B cell (primary cell): Measurements from ENCODE around the gene OR52E5. TPM values are rescaled to one million over a fixed set of nuclear protein-coding genes. Genes with fewer than 3 reads are reported as not detected.

Experiments used
- ATAC-seq: fragments of 200-7000 bp; cut with Tn5 transposase; one replicate; pipeline ENCODE4 v1.10.0; 2021; ENCODE audit warnings: low read depth, mild to moderate bottlenecking, moderate number of reproducible peaks, moderate library complexity
- CTCF ChIA-PET: fragments of 350-600 bp; sonication (Branson Sonifier 250); formaldehyde crosslinking; loops from one replicate; lab custom pipeline; 2021; ENCODE audit warnings: antibody characterized with exemption, inconsistent platforms; lab: Charles Lee
- POLR2A ChIA-PET: fragments of 350-600 bp; sonication (Branson Sonifier 250); formaldehyde crosslinking; loops from one replicate; lab custom pipeline; 2021; ENCODE audit warnings: antibody characterized with exemption; lab: Charles Lee
- DNase-seq: peaks from one replicate; pipeline ENCODE4 v3.0.0; 2013
- H2AFZ ChIP-seq: 2 replicates; pipeline ENCODE4 v1.6.1; 2012; ENCODE audit warnings: mild to moderate bottlenecking, low read depth, low read length; ENCODE audit not compliant: insufficient read depth, poor library complexity, severe bottlenecking
- H3K27ac ChIP-seq, 2 donors: 1 replicate in 1 of 2; 2 replicates in 1 of 2; pipeline ENCODE4 v1.5.1; 2012 to 2013; ENCODE audit warnings: low read length in 2 of 2, mild to moderate bottlenecking in 2 of 2, moderate library complexity in 1 of 2
- H3K27me3 ChIP-seq, 4 experiments: fragments of 200-600 bp in 1 of 4; sonication (generic) in 1 of 4; replicated peaks in 1 of 4; 1 replicate in 2 of 4; 2 replicates in 2 of 4; pipeline versions ENCODE4 v1.6.1 to v1.7.0; 2013 to 2016; ENCODE audit warnings: low read length in 3 of 4, mild to moderate bottlenecking in 2 of 4, mixed read lengths in 1 of 4, moderate library complexity in 1 of 4; ENCODE audit not compliant: insufficient read depth in 4 of 4, control insufficient read depth in 3 of 4; ENCODE audit errors: control extremely low read depth in 1 of 4
- H3K36me3 ChIP-seq, 2 experiments: replicated peaks in 1 of 2; 1 replicate in 1 of 2; 2 replicates in 1 of 2; pipeline versions ENCODE4 v1.6.1 to v1.7.1; 2013; ENCODE audit warnings: low read length in 1 of 2; ENCODE audit not compliant: insufficient read depth in 2 of 2, control insufficient read depth in 1 of 2; ENCODE audit errors: control extremely low read depth in 1 of 2, extremely low read depth in 1 of 2
- H3K4me1 ChIP-seq, 2 donors: fragments of 200-600 bp in 1 of 2; sonication (generic) in 1 of 2; 1 replicate in 1 of 2; 2 replicates in 1 of 2; pipeline versions ENCODE4 v1.5.1 to v1.6.1; 2013 to 2017; ENCODE audit warnings: low read length in 2 of 2; ENCODE audit not compliant: control insufficient read depth in 2 of 2, insufficient read depth in 2 of 2
- H3K4me2 ChIP-seq: replicated peaks from 2 replicates; pipeline ENCODE3; 2012; ENCODE audit warnings: mild to moderate bottlenecking, low read depth, low read length; ENCODE audit not compliant: poor library complexity, severe bottlenecking
- H3K4me3 ChIP-seq, 5 experiments: fragments of 200-600 bp in 1 of 5; sonication (generic) in 1 of 5; 1 replicate in 3 of 5; 2 replicates in 2 of 5; pipeline versions ENCODE4 v1.5.1 to v1.7.0; 2011 to 2016; ENCODE audit warnings: low read length in 4 of 5, mild to moderate bottlenecking in 4 of 5, low read depth in 2 of 5, control low read depth in 1 of 5, moderate library complexity in 1 of 5; ENCODE audit not compliant: insufficient read depth in 1 of 5; ENCODE audit errors: control extremely low read depth in 1 of 5, extremely low read depth in 1 of 5
- H3K79me2 ChIP-seq: fragments of 200-600 bp; sonication (generic); one replicate; pipeline ENCODE4 v1.6.0; 2016; ENCODE audit warnings: low read length; ENCODE audit not compliant: control insufficient read depth, insufficient read depth
- H3K9ac ChIP-seq: fragments of 200-600 bp; sonication (generic); 2 replicates; pipeline ENCODE4 v1.6.1; 2017; ENCODE audit warnings: mild to moderate bottlenecking, low read length, moderate library complexity
- H3K9me3 ChIP-seq, 3 donors: one replicate each; pipeline versions ENCODE4 v1.6.1 to v1.7.1; 2013; ENCODE audit warnings: low read length in 2 of 3; ENCODE audit not compliant: control insufficient read depth in 2 of 3, insufficient read depth in 1 of 3; ENCODE audit errors: control extremely low read depth in 1 of 3
- H4K20me1 ChIP-seq: 2 replicates; pipeline ENCODE4 v1.6.0; 2012; ENCODE audit warnings: mild to moderate bottlenecking, low read length; ENCODE audit not compliant: insufficient read depth, control insufficient read depth, poor library complexity, severe bottlenecking
- H3K27ac Mint-ChIP-seq: one replicate; pipeline ENCODE4 v1.8.0; 2021; ENCODE audit warnings: mixed read lengths
- H3K27me3 Mint-ChIP-seq: one replicate; pipeline ENCODE4 v1.8.0; 2021; ENCODE audit warnings: mixed read lengths
- H3K4me1 Mint-ChIP-seq: one replicate; pipeline ENCODE4 v1.8.0; 2021; ENCODE audit warnings: mixed read lengths
- H3K4me3 Mint-ChIP-seq: one replicate; pipeline ENCODE4 v1.8.0; 2021; ENCODE audit warnings: mixed read lengths
- H3K9me3 Mint-ChIP-seq: one replicate; pipeline ENCODE4 v1.8.0; 2022; ENCODE audit warnings: mixed read lengths; ENCODE audit not compliant: insufficient read depth
- CTCF ChIP-seq: fragments of 200-600 bp; IDR thresholded peaks from one replicate; pipeline ENCODE4 v1.8.0; 2022; ENCODE audit warnings: antibody characterized with exemption, mild to moderate bottlenecking
- EZH2 ChIP-seq: IDR thresholded peaks from 2 replicates; pipeline ENCODE4 v1.6.1; 2012; ENCODE audit warnings: borderline replicate concordance, low read depth, mild to moderate bottlenecking, moderate library complexity, low read length; ENCODE audit not compliant: insufficient read depth, poor library complexity, severe bottlenecking
- WGBS: methylation state at CpG from one replicate; pipeline ENCODE4 v1.1.5; 2013; ENCODE audit warnings: missing lambda C conversion rate; ENCODE audit not compliant: insufficient coverage; 5-methylcytosine and 5-hydroxymethylcytosine counted together
- intact Hi-C: fragments of 100-400 bp; cut with micrococcal nuclease; formaldehyde crosslinking; loops from one replicate; pipeline ENCODE4 v1.10.0; 2022
- polyA minus RNA-seq: library from RNA; depleted of rRNA, polyadenylated mRNA; stranded (reverse); fragments of >200 nt; gene quantifications from 2 replicates; pipeline ENCODE4 v1.2.3, GENCODE V29; 2012
- polyA plus RNA-seq: library from polyadenylated mRNA; depleted of rRNA; stranded (reverse); fragments of >200 nt; gene quantifications from 2 replicates; pipeline ENCODE4 v1.2.3, GENCODE V29; 2012
- total RNA-seq, 2 donors: library from RNA; stranded (reverse); fragments of 120-200 nt in 1 of 2; gene quantifications; 1 replicate in 1 of 2; 2 replicates in 1 of 2; pipeline versions ENCODE4 v1.2.3 to v1.2.4, GENCODE V29; 2013 to 2022

Gene OR52E5
- total RNA-seq (not detected in 2 replicates), polyA plus RNA-seq (not detected in 2 replicates), polyA minus RNA-seq (not detected in 2 replicates)
- not detected for total RNA-seq (2013)

DNA sequence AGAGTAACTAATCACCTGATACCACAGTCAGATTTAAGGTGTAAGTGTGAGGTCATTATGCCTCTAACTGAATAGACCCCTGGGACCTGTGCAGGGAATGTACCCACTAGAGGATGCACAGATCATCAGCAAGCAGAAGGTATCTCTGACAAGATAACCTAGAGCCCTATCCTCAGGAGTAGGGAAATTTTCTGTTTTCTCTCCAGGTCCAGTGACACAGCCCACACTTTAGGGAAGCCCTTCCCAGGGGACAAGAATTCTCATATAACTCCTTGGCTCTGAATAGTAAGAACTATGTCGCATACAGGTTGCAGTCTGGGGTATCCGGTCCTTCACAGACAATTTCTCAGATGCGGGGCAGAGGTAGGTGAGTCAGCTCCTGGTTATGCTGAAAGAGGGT is at the start of gene OR52E5:
OR52E5 (plus strand) TSS at position 301 of the 400 bp plus-strand sequence. CDS start 7,569 bp downstream, outside the sequence.
- Mint-ChIP-seq H3K9me3 (no peaks in the 10 kb centered on the region), H3K27ac (no peak within 1 kb of the TSS), H3K4me1 (no peaks in the 10 kb centered on the region), H3K27me3 (no peaks in the 10 kb centered on the region), H3K4me3 (no peak within 1 kb of the TSS)
- ChIA-PET CTCF (interaction anchor here (1.2 kb wide), 1 partner anchor 11 kb away, joined by 3 read pairs; no protein-coding TSS in a partner anchor), POLR2A (no interaction called here)
- no peak for ATAC-seq
- Histone ChIP-seq H3K4me3 (no peak within 1 kb of the TSS), H3K79me2 (no peaks in the 10 kb centered on the region), H3K36me3 (no peaks in the 10 kb centered on the region), H3K4me1 (no peaks in the 10 kb centered on the region), H4K20me1 (no peaks in the 10 kb centered on the region), H3K9me3 (no peaks in the 10 kb centered on the region), H3K4me2 (no peak within 1 kb of the TSS), H2AFZ (no peak within 1 kb of the TSS), H3K9ac (no peak within 1 kb of the TSS), H3K27ac (no peak within 1 kb of the TSS), H3K27me3 (peaks cover 0 to under 1% (median 0%) of the 10 kb centered on the region in 4 experiments)
- intact Hi-C loops = loop anchor here (10.0 kb wide), 1 partner anchor 288 kb away; no protein-coding TSS in a partner anchor
- 92% methylated on average over 3 of the region's 3 CpGs for WGBS
- DNase-seq = no peak
- TF ChIP-seq CTCF (no peak), EZH2 (no peak)

- Histone ChIP-seq H4K20me1 (no peaks in the 10 kb centered on the region), H3K36me3 (no peaks in the 10 kb centered on the region), H3K9ac (no peak overlapping the region), H3K79me2 (no peaks in the 10 kb centered on the region), H3K4me1 (no peaks in the 10 kb centered on the region), H3K4me3 (no peak overlapping the region), H2AFZ (no peak overlapping the region), H3K4me2 (no peak overlapping the region), H3K27ac (no peak overlapping the region), H3K27me3 (no peaks in the 10 kb centered on the region), H3K9me3 (no peaks in the 10 kb centered on the region)
- H3K27me3 Mint-ChIP-seq = peaks cover 3% of the 10 kb centered on the region
- no peak overlapping the region for H3K4me3 Mint-ChIP-seq
- no peak overlapping the region for H3K27ac Mint-ChIP-seq
- ATAC-seq (no peak), DNase-seq (no peak)
- intact Hi-C loops = no loop called here
- CTCF ChIA-PET = no interaction called here
- H3K4me1 Mint-ChIP-seq = no peaks in the 10 kb centered on the region
- POLR2A ChIA-PET = no interaction called here
- no peaks in the 10 kb centered on the region for H3K9me3 Mint-ChIP-seq
- 29% methylated on average over 1 of the region's 1 CpG for whole genome bisulfite sequencing
- TF ChIP-seq CTCF = no peak
- TF ChIP-seq EZH2 = no peak
Observed at GRCh38 chr11:5846701-5847100, 46.3 kb upstream of the OR52E5 start.
